Kidney epithelial cell (primary cell): ENCODE results near the gene ZMYM5. TPM values are rescaled to one million over a fixed set of nuclear protein-coding genes. Genes with fewer than 3 reads are reported as not detected.
"Not testable (repeated sequence)": the region's sequence is repeated elsewhere in the genome, so short reads cannot be mapped to it uniquely, and the experiment has no call there.

Source experiments
- DNase-seq: peaks from one replicate; pipeline ENCODE4 v3.0.0-alpha.2; 2010; ENCODE audit warnings: low read depth
- H3K27me3 ChIP-seq: 2 replicates; pipeline ENCODE4 v1.6.0; 2011; ENCODE audit warnings: low read length; ENCODE audit not compliant: control insufficient read depth, insufficient read depth
- H3K36me3 ChIP-seq: 2 replicates; pipeline ENCODE4 v1.5.1; 2011; ENCODE audit warnings: low read length; ENCODE audit not compliant: control insufficient read depth, insufficient read depth
- H3K4me3 ChIP-seq: 2 replicates; pipeline ENCODE4 v1.5.1; 2011; ENCODE audit warnings: low read depth, mild to moderate bottlenecking, control low read depth, low read length
- total RNA-seq: library from RNA; depleted of rRNA; stranded (reverse); fragments of >200 nt; gene quantifications from 2 replicates; pipeline ENCODE4 v1.2.3, GENCODE V29; 2015
- TF ChIP-seq, protein P1 (sequence below): IDR thresholded peaks from 2 replicates; pipeline ENCODE4 v1.5.1; 2011; ENCODE audit warnings: mild to moderate bottlenecking, moderate library complexity, low read length, control low read depth, inconsistent platforms; ENCODE audit not compliant: insufficient read depth, poor library complexity, severe bottlenecking

Gene ZMYM5
- total RNA-seq, 1 donor from 2014 or later = 11.4 TPM

GRCh38 chr13:19810996-19811881 lies 52.2 kb downstream of the ZMYM5 start:
- TF ChIP-seq, protein P1, sequence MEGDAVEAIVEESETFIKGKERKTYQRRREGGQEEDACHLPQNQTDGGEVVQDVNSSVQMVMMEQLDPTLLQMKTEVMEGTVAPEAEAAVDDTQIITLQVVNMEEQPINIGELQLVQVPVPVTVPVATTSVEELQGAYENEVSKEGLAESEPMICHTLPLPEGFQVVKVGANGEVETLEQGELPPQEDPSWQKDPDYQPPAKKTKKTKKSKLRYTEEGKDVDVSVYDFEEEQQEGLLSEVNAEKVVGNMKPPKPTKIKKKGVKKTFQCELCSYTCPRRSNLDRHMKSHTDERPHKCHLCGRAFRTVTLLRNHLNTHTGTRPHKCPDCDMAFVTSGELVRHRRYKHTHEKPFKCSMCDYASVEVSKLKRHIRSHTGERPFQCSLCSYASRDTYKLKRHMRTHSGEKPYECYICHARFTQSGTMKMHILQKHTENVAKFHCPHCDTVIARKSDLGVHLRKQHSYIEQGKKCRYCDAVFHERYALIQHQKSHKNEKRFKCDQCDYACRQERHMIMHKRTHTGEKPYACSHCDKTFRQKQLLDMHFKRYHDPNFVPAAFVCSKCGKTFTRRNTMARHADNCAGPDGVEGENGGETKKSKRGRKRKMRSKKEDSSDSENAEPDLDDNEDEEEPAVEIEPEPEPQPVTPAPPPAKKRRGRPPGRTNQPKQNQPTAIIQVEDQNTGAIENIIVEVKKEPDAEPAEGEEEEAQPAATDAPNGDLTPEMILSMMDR = no peak

DNA sequence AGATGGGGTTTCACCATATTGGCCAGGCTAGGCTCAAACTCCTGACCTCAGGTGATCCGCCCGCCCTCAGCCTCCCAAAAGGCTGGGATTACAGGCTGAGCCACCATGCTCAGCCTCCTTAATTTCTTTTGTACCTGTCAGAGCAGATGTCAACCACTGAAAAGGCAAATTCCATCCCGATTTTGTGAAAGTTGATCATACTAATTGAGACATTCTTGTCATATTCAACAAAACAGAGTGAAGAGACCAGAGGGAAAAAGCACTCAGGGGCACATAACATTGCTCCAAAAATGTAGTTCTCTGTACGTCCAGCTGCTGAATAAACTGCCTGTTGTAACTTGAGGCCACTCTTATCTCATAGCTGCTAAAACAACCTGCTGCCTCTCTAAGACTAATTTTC lies 53.3 kb downstream of the ZMYM5 start:
- Histone ChIP-seq H3K4me3 (no peak overlapping the region), H3K36me3 (no peaks in the 10 kb centered on the region), H3K27me3 (no peaks in the 10 kb centered on the region)
- TF ChIP-seq, protein P1 = no peak
- DNase-seq = no peak

More at GRCh38 chr13:19810996-19811881, 52.2 kb downstream of the ZMYM5 start:
- Histone ChIP-seq H3K36me3 (no peaks in the 10 kb centered on the region), H3K4me3 (no peak overlapping the region), H3K27me3 (no peaks in the 10 kb centered on the region)
- no peak for DNase-seq

DNA sequence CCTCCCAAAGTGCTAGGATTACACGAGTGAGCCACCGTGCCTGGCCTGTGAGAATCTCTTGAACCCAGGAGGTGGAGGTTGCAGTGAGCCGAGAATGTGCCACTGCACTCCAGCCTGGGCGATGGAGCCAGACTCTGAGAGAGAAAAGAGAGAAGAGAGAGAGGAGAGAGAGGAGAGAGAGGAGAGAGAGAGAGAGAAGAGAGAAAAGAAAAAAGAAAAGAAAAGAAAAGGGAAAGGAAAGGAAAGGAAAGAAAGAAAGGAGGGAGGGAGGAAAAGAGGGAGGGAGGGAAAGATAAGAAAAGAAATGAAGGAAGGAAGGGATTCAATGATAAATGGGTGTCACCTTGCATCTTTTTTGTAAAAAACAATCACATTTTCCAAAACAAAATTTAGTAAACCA lies 57.7 kb downstream of the ZMYM5 start:
- Histone ChIP-seq H3K4me3 (no peak overlapping the region), H3K36me3 (no peaks in the 10 kb centered on the region), H3K27me3 (no peaks in the 10 kb centered on the region)
- DNase-seq = no peak
- TF ChIP-seq, protein P1 = no peak

DNA sequence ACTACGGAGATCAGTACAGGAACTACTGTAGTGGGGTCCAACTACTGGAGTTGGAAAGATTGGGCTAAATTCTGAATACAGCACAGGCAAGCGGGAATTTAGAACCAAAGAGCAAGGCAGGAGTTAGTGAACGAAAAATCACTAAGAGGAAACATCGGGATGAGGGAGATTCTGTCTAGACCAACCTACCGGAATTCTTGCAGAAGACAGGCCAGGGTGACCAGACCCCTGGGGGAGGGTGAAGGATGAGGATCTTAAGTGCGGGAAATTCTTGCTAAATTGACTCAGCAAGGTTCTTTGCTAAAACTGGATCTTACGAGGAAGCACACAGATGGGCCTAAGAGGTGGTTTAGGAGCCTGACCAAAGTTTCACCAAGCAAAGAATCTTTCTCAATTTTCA lies 67.5 kb downstream of the ZMYM5 start:
- DNase-seq = no peak
- TF ChIP-seq, protein P1 = no peak
- H3K36me3 ChIP-seq = no peaks in the 10 kb centered on the region
- no peaks in the 10 kb centered on the region for H3K27me3 ChIP-seq
- H3K4me3 ChIP-seq = no peak overlapping the region

DNA sequence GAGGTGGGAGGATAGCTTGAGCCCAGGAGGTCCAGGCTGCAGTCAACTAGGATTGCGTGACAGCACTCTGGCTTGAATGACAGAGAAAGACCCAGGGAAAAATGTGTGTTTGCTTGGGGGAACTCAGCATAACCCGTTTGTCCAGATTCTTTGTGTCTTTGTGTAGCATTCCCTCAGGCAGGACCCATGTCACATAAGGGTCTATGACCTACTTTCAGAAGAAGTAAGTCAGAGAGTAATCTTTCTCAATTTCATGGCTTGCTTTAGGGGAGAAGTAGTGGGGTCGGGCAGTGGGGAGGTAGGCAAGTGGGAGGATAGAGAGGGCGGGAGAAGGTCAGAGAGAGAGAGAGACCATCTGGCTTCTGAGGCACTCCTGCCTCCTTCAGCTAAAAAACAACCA lies 68.8 kb downstream of the ZMYM5 start:
- TF ChIP-seq, protein P1 = no peak
- no peak for DNase-seq
- H3K4me3 ChIP-seq = no peak overlapping the region
- no peaks in the 10 kb centered on the region for H3K27me3 ChIP-seq
- H3K36me3 ChIP-seq = no peaks in the 10 kb centered on the region

DNA sequence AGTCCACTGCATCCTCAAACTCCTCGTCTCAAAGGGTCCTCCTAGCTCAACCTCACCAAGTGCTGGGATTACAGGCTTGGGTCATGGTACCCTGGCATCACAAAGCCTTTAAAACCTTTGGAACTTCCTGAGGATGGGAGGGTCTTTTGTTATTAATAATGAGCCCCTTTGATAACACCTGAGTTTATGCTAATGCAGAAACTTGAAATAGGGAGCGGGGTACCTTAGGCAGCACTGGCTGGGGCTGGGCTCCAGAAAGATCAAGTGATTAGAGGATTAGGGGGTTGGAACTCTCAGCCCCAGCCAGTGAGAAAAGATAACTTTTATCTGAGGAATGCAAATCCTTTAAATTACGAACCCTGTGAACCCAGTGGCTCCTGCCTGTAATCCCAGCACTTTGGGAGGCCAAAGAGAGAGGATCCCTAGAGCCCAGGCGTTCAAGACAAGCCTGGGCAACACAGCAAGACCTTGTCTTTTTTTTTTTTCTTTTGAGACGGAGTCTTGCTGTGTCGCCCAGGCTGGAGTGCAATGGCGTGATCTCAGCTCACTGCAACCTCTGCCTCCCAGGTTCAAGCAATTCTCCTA lies 71.4 kb downstream of the ZMYM5 start:
- Histone ChIP-seq H3K27me3 (no peaks in the 10 kb centered on the region), H3K4me3 (no peak overlapping the region), H3K36me3 (no peaks in the 10 kb centered on the region)
- TF ChIP-seq, protein P1 = no peak
- DNase-seq = no peak

GRCh38 chr13:19782727-19783682 lies 80.4 kb downstream of the ZMYM5 start, which contains the start of gene PSPC1:
PSPC1 (minus strand) TSS chr13:19782945; CDS start chr13:19782757, 188 bp downstream.
- DNase-seq = peak; percentile 64
- H3K27me3 ChIP-seq, H3K36me3 ChIP-seq: not testable (repeated sequence)
- H3K4me3 ChIP-seq = peak within 1 kb of the TSS; percentile 75
